GM12878 (cell line): ENCODE data around the gene RAB3A. TPM values are rescaled to one million over a fixed set of nuclear protein-coding genes. Genes with fewer than 3 reads are reported as not detected.
A peak's percentile ranks its signal among the peaks of the same experiment; 100 is the strongest.

Source experiments
- ATAC-seq: fragments of 200-7000 bp; cut with Tn5 transposase; 3 replicates; pipeline ENCODE4 v1.9.1; 2020; ENCODE audit warnings: mild to moderate bottlenecking, moderate library complexity
- BruUV-seq: library from RNA; stranded (reverse); fragments of 400-500 nt; replicated peaks from 2 replicates; lab custom pipeline; 2021; lab: Mats Ljungman, UMichigan
- CTCF ChIA-PET: fragments of 300-600 bp; sonication (Branson Sonifier 250); formaldehyde crosslinking; extraction: SDS; loops from one replicate; lab custom pipeline; 2021; ENCODE audit warnings: inconsistent platforms; lab: Yijun Ruan, JAX
- POLR2A ChIA-PET: fragments of 350-600 bp; formaldehyde crosslinking; extraction: SDS; loops from one replicate; lab custom pipeline; 2021; ENCODE audit warnings: inconsistent platforms; lab: Charles Lee
- RAD21 ChIA-PET: fragments of 300-600 bp; sonication (Branson Sonifier 250); formaldehyde crosslinking; loops from one replicate; lab custom pipeline; 2023; ENCODE audit warnings: antibody characterized with exemption; ENCODE audit not compliant: unreplicated experiment; lab: Charles Lee
- SMC1A ChIA-PET: fragments of 300-600 bp; sonication (Branson Sonifier 250); formaldehyde crosslinking; loops from one replicate; lab custom pipeline; 2023; ENCODE audit not compliant: unreplicated experiment, uncharacterized antibody; lab: Charles Lee
- DNase-seq: peaks from one replicate; pipeline ENCODE4 v3.0.0-alpha.2; 2011; ENCODE audit warnings: low read depth, low spot score
- FAIRE-seq: peaks from 3 replicates; lab custom pipeline; 2011; peaks lifted over from hg19 to GRCh38; lab: Jason Lieb, UNC
- H2AFZ ChIP-seq: 2 replicates; pipeline ENCODE4 v1.6.0; 2011; ENCODE audit warnings: low read depth, low read length, control low read depth; ENCODE audit not compliant: control insufficient read depth
- H3K27ac ChIP-seq: 2 replicates; pipeline ENCODE4 v1.5.1; 2011; ENCODE audit warnings: control low read depth; ENCODE audit not compliant: control insufficient read depth, insufficient read depth
- H3K27me3 ChIP-seq, 2 experiments: replicated peaks in 1 of 2; 2 replicates each; pipeline versions ENCODE4 v1.6.0 to v1.6.1; 2011; ENCODE audit warnings: low read length in 1 of 2; ENCODE audit not compliant: control insufficient read depth in 2 of 2, insufficient read depth in 2 of 2
- H3K36me3 ChIP-seq, 2 experiments: 2 replicates each; pipeline ENCODE4 v1.5.1; 2011; ENCODE audit warnings: low read length in 1 of 2; ENCODE audit not compliant: control insufficient read depth in 2 of 2, insufficient read depth in 2 of 2
- H3K4me1 ChIP-seq: 2 replicates; pipeline ENCODE4 v1.6.1; 2011; ENCODE audit warnings: mild to moderate bottlenecking, low read length, moderate library complexity, mixed read lengths; ENCODE audit not compliant: control insufficient read depth, insufficient read depth
- H3K4me2 ChIP-seq: 2 replicates; pipeline ENCODE4 v1.6.0; 2011; ENCODE audit warnings: control low read depth; ENCODE audit not compliant: control insufficient read depth, insufficient read depth
- H3K4me3 ChIP-seq: fragments of 200-600 bp; sonication (generic); 2 replicates; pipeline ENCODE4 v1.5.1; 2016
- H3K79me2 ChIP-seq: 2 replicates; pipeline ENCODE4 v1.6.0; 2011; ENCODE audit warnings: low read length; ENCODE audit not compliant: control insufficient read depth, insufficient read depth
- H3K9ac ChIP-seq: 2 replicates; pipeline ENCODE4 v1.8.0; 2011; ENCODE audit warnings: low read length, control low read depth, mixed read lengths; ENCODE audit not compliant: control insufficient read depth, insufficient read depth
- H3K9me3 ChIP-seq: replicated peaks from 3 replicates; pipeline ENCODE4 v1.5.1; 2011; ENCODE audit warnings: mild to moderate bottlenecking, low read length; ENCODE audit not compliant: control insufficient read depth, insufficient read depth
- H4K20me1 ChIP-seq: 2 replicates; pipeline ENCODE4 v1.6.0; 2011; ENCODE audit not compliant: control insufficient read depth, insufficient read depth
- CBFB ChIP-seq: IDR thresholded peaks from 2 replicates; pipeline ENCODE4 v1.6.1; 2016; ENCODE audit warnings: antibody characterized with exemption, low read depth
- CREM ChIP-seq: IDR thresholded peaks from 2 replicates; pipeline ENCODE4 v1.6.1; 2014; ENCODE audit warnings: antibody characterized with exemption, low read depth
- DPF2 ChIP-seq: fragments of 450-650 bp; IDR thresholded peaks from 2 replicates; pipeline ENCODE4 v1.6.1; 2017; ENCODE audit warnings: mild to moderate bottlenecking
- GATAD2B ChIP-seq: fragments of 450-650 bp; conservative IDR thresholded peaks from 2 replicates; pipeline ENCODE4 v1.6.1; 2017; ENCODE audit warnings: low read depth, mild to moderate bottlenecking, moderate library complexity
- HDGF ChIP-seq: fragments of 450-650 bp; IDR thresholded peaks from 2 replicates; pipeline ENCODE4 v1.6.1; 2016; ENCODE audit warnings: antibody characterized with exemption
- IKZF1 ChIP-seq: fragments of 450-650 bp; conservative IDR thresholded peaks from 2 replicates; pipeline ENCODE4 v1.6.1; 2017; ENCODE audit warnings: antibody characterized with exemption, mild to moderate bottlenecking
- NBN ChIP-seq: fragments of 450-650 bp; IDR thresholded peaks from 2 replicates; pipeline ENCODE4 v1.6.1; 2016
- NR2F1 ChIP-seq: fragments of 450-650 bp; conservative IDR thresholded peaks from 2 replicates; pipeline ENCODE4 v1.6.1; 2017; ENCODE audit warnings: mild to moderate bottlenecking
- POLR2AphosphoS2 ChIP-seq: IDR thresholded peaks from 2 replicates; pipeline ENCODE4 v1.6.1; 2011; ENCODE audit warnings: low read depth, mild to moderate bottlenecking, low read length, improper control_type of control experiment, moderate library complexity
- RELA ChIP-seq: fragments of 450-650 bp; IDR thresholded peaks from 2 replicates; pipeline ENCODE4 v1.8.0; 2014; ENCODE audit warnings: borderline replicate concordance; ENCODE audit not compliant: partially characterized antibody
- STAT3 ChIP-seq: IDR thresholded peaks from 2 replicates; pipeline ENCODE4 v1.6.1; 2011; ENCODE audit warnings: low read depth, low read length, improper control_type of control experiment
- TBL1XR1 ChIP-seq: IDR thresholded peaks from 2 replicates; pipeline ENCODE4 v1.6.1; 2012; ENCODE audit warnings: low read depth, low read length, improper control_type of control experiment
- ZNF207 ChIP-seq: fragments of 450-650 bp; IDR thresholded peaks from 2 replicates; pipeline ENCODE4 v1.6.1; 2014; ENCODE audit warnings: antibody characterized with exemption, mild to moderate bottlenecking, borderline replicate concordance
- ZZZ3 ChIP-seq: IDR thresholded peaks from 2 replicates; pipeline ENCODE4 v1.6.1; 2011; ENCODE audit warnings: low read depth; ENCODE audit not compliant: control insufficient read depth, insufficient read length
- WGBS: methylation state at CpG from one replicate; pipeline ENCODE4 v1.1.6; 2016; ENCODE audit warnings: low lambda C conversion rate; ENCODE audit not compliant: insufficient replicate concordance, insufficient coverage; ENCODE audit errors: missing lambda C conversion rate; 5-methylcytosine and 5-hydroxymethylcytosine counted together
- in situ Hi-C: fragments of 300-500 bp; cut with MboI; formaldehyde crosslinking; loops from 9 replicates; pipeline ENCODE4 v1.14.3; 2018; ENCODE audit warnings: mixed read lengths
- intact Hi-C: fragments of 100-400 bp; cut with micrococcal nuclease; formaldehyde crosslinking; loops from one replicate; pipeline ENCODE4 v1.14.2; 2022; ENCODE audit not compliant: unreplicated experiment
- polyA plus RNA-seq, 11 experiments: library from polyadenylated mRNA; depleted of rRNA in 4 of 11; unstranded in 6 of 11; stranded (reverse) in 5 of 11; fragments of >200 nt; fragmentation: Nextera tagmentation in 4 of 11; fragmentation: Illumina TruSeq in 1 of 11; extraction: Ambion mirVana in 4 of 11; extraction: Trizol in 1 of 11; gene quantifications; 1 replicate in 1 of 11; 2 replicates in 10 of 11; pipeline versions ENCODE4 v1.2.1 to v1.2.3, GENCODE V29; 2011 to 2016; ENCODE audit warnings: inconsistent platforms in 2 of 11, missing spikeins in 2 of 11, low read depth in 1 of 11
- total RNA-seq, 4 experiments: library from RNA; depleted of rRNA in 3 of 4; stranded (reverse); fragments of >200 nt in 3 of 4; fragmentation: Illumina TruSeq in 1 of 4; extraction: Trizol in 1 of 4; gene quantifications; 2 replicates each; pipeline versions ENCODE4 v1.2.1 to v1.2.3, GENCODE V29; 2013 to 2021
- TF ChIP-seq, protein P1 (sequence below): fragments of 450-650 bp; IDR thresholded peaks from 2 replicates; pipeline ENCODE4 v1.6.1; 2016; ENCODE audit warnings: mild to moderate bottlenecking

The RAB3A gene
- total and polyA plus RNA-seq, 10 of the 15 experiments (the other 5 are each of a cell fraction or from before 2014, with no cell fraction given), result 0.07 to 3.5 (median 1.2) TPM; not detected in 1

GRCh38 chr19:18224525-18225354 is 20.9 kb upstream of the RAB3A start:
- RAD21 ChIA-PET, result interaction anchor here (0.6 to 1.6 kb wide), 19 partner anchors 10 to 185 kb away, joined by 3 to 17 read pairs (median 5); partner anchors contain the start of genes JUND, LSM4 and RAB3A
- SMC1A ChIA-PET, result interaction anchor here (0.6 to 1.9 kb wide), 13 partner anchors 14 to 338 kb away, joined by 3 to 10 read pairs (median 5); partner anchors contain the start of gene RAB3A
- Histone ChIP-seq H3K27me3 (peaks cover 0 to 7% of the 10 kb centered on the region in 2 experiments; a peak in 3 of 4 replicates), H3K36me3 (no peaks in the 10 kb centered on the region), H2AFZ (peak overlapping the region; percentile 94), H3K4me1 (peaks cover 19% of the 10 kb centered on the region), H3K79me2 (no peaks in the 10 kb centered on the region), H3K27ac (no peak overlapping the region), H4K20me1 (no peaks in the 10 kb centered on the region), H3K4me3 (peak overlapping the region; percentile 18; the same call in 1 of the 2 replicates), H3K4me2 (peak overlapping the region; percentile 97), H3K9ac (peak overlapping the region; percentile 46; the same call in 1 of the 2 replicates), H3K9me3 (no peaks in the 10 kb centered on the region; the same call in 2 of the 3 replicates)
- ATAC-seq, result peak; percentile 99
- WGBS, result 3% methylated on average over 69 of the region's 81 CpGs
- CTCF ChIA-PET, result interaction anchor here (0.5 to 2.9 kb wide), 19 partner anchors 12 to 419 kb away, joined by 3 to 21 read pairs (median 4); partner anchors contain the start of genes GDF15 and JUND
- POLR2A ChIA-PET, result interaction anchor here (0.6 to 2.4 kb wide), 19 partner anchors 8 to 119 kb away, joined by 3 to 9 read pairs (median 3); partner anchors contain the start of genes JUND and PIK3R2
- BruUV-seq, result no TSS peak
- in situ Hi-C loops, result no loop called here
- peak; percentile 80 for DNase-seq
- FAIRE-seq, result peak; percentile 99
- 0 out of 2 replicates have a peak, but pooled peaks have one; percentile 36 for TF ChIP-seq TBL1XR1
- 0 out of 2 replicates have a peak, but pooled peaks have one; percentile 23 for TF ChIP-seq DPF2
- TF ChIP-seq POLR2AphosphoS2, result no peak
- TF ChIP-seq ZNF207, result peak; percentile 43; the same call in 1 of the 2 replicates
- TF ChIP-seq, protein P1, sequence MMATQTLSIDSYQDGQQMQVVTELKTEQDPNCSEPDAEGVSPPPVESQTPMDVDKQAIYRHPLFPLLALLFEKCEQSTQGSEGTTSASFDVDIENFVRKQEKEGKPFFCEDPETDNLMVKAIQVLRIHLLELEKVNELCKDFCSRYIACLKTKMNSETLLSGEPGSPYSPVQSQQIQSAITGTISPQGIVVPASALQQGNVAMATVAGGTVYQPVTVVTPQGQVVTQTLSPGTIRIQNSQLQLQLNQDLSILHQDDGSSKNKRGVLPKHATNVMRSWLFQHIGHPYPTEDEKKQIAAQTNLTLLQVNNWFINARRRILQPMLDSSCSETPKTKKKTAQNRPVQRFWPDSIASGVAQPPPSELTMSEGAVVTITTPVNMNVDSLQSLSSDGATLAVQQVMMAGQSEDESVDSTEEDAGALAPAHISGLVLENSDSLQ, result peak; percentile 60
- peak; percentile 66; the same call in 1 of the 2 replicates for TF ChIP-seq HDGF
- no peak for TF ChIP-seq CBFB
- 0 out of 2 replicates have a peak, but pooled peaks have one; percentile 18 for TF ChIP-seq GATAD2B
- TF ChIP-seq STAT3, result no peak
- no peak for TF ChIP-seq ZZZ3
- no peak for TF ChIP-seq RELA
- no peak for TF ChIP-seq CREM
- peak; percentile 62 for TF ChIP-seq IKZF1
- no peak for TF ChIP-seq NBN
- TF ChIP-seq NR2F1, result 0 out of 2 replicates have a peak, but pooled peaks have one; percentile 46
- intact Hi-C loops, result no loop called here
